Inferior parietal cortex (tissue), 1 donor: Measurements from ENCODE around the gene SHISA4.
"Not testable (repeated sequence)": the region's sequence is repeated elsewhere in the genome, so short reads cannot be mapped to it uniquely, and the experiment has no call there.

Experiments
- DNase-seq: peaks from one replicate; pipeline ENCODE4 v3.0.0-alpha.2; 2016; ENCODE audit errors: extremely low spot score

Gene SHISA4

DNA sequence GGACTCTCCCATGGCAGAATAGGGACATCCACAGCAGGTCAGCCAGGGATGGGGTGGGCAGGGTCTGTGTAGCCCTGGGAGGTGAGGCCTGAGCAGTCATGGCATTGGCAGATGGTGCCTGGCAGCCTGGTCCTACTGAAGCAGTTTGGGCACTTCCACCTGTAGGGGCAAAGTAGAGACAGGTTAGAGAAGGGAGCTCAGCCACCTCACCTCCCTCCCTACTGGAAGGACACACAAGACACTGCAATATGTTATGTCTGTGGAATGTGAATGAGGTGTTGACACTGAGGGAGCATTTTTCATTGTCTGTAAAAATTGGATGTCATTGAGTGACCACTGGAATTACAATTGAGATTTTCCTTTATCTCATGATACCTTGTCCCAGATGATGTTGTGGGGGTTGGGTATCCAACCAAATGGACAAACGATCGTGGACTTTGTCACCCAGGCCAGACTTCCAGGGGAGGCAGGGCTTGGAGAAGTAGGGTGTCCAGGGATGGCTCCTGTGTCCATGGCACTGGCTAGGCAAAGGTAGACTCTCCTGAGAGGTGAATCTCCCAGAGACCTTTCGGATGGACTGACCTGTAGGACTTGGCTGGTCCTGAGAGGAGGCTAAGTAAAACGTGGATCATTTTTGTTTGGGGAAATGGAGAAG is 9.7 kb downstream of the SHISA4 start:
- DNase-seq = no peak

GRCh38 chr1:201898992-201899391 is 10.3 kb downstream of the SHISA4 start:
- DNase-seq = no peak

- DNase-seq = no peak
Observed at GRCh38 chr1:201899683-201900429, 11.2 kb downstream of the SHISA4 start.

DNA sequence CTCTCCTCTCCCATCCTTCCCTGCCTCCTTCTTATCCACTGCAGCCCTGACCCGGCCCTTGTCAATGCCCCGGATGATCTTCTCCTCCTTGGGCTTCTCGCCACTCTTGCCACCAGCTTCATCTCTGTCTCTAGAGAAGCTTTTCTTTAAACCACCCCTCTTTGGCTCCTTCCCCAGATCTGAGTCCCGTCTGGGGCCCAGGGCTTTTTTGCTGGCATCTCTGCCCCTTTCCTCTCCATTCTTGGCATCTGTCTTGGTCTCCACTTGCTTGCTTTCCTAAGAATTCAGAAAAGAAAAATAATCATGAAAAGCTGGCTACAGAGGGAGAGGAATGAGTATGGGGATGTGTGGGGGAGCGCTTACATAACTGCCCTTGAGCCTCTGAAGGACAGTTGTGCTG is 11.8 kb downstream of the SHISA4 start:
- no peak for DNase-seq

DNA sequence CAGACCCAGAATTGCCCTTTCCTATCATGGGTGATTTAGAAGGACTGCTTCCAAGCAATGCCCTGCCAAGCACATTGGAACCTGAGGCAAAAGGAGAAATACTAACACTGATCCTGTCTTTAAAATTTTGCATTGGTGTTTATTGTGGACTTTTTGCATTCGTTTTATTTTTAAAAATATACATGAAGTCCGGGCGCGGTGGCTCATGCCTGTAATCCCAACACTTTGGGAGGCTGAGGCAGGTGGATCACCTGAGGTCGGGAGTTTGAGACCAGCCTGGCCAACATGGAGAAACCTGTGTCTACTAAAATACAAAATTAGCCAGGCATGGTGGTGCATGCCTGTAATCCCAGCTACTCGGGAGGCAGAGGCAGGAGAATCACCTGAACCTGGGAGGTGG is 12.3 kb downstream of the SHISA4 start:
- not testable (repeated sequence) for DNase-seq

DNA sequence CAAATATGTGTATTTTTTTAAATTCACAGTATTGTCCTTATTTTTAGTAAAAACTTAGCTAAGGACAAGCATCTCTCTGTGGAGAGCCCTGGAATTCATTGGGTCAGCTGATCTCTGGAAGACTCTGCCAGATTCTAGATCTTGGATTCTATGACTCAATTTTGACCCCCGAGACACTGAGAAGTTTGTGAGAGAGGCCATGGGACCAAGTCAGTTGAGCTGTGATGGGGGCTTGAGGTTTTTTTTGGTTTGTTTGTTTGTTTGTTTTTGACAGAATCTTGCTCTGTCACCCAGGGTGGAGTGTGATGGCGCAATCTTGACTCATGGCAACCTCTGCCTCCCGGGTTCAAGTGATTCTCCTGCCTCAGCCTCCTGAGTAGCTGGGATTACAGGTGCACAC is 13.5 kb downstream of the SHISA4 start:
- no peak for DNase-seq

DNA sequence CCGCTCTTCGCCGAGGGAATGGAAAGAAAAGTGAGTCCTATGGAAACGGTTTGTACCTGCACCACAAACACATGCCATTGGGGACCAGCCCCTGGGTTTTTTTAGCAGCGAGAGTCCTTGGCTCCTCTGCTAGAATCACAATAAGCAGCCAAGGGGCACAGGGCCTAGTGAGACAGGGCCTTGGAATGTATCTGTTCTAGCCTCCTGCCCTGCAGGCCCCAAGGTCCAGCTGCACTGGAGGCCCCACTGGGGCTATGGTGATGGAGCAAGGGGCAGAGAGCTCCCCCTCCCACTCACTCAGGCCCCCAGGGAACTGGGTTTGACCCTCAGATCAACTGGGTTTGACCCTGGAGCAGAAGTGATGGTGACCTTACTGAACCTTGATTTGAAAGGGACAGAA is 14.4 kb downstream of the SHISA4 start:
- DNase-seq = no peak

DNA sequence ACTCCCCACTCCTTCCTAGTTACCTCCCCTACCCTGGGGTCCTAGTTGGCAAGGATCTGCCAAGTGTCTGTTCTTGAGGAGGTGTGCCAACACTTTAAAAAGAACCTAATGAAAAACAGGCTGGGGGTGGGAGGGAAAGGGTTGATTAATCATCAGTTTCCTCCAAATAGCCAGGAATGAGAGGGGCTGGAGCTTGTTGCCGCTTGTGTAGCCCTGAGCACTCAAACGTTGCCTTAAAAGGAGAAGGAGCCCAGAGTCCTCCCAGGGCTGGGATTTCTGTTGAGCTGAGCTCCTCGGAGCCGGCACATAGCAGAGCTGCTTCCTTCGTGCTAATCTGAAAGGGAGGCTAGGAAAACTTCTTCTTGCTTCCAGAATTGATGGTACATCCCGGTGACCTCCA is 15.9 kb downstream of the SHISA4 start:
- DNase-seq = no peak

DNA sequence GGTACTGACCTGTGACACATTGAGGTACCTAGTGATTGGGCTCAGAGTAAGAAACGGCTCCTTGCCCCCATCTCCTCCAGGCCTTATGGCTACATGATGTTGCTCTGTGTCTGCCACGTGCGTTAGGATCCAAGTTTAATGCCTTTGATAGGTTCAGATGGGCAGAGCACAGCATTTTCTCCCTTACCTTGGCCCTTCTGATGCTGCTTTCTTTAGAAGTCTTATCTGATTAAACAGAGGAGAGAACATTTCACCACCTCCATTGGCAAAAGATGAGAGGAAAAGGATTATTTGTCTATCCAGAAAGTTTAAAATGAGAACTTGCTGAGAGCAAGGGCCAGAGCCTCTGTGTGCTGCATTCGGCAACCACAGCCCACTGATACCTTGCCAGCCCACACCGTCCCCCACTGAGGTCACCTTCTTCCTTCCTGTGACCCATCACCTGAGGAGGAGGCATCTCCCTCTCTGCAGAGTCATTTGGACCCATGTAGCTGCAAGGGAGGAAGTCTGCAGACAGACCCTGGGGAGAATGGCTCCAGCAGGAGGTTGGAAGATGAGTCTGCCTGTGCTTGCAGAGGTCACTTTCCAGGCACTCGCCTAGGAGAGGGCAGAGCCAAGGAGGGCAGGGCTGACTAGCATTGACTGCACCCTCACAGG is 16.7 kb downstream of the SHISA4 start:
- DNase-seq = no peak

GRCh38 chr1:201906336-201906735 is 17.6 kb downstream of the SHISA4 start:
- DNase-seq = no peak

- no peak for DNase-seq
Observed at GRCh38 chr1:201907621-201908020, 18.9 kb downstream of the SHISA4 start.

DNA sequence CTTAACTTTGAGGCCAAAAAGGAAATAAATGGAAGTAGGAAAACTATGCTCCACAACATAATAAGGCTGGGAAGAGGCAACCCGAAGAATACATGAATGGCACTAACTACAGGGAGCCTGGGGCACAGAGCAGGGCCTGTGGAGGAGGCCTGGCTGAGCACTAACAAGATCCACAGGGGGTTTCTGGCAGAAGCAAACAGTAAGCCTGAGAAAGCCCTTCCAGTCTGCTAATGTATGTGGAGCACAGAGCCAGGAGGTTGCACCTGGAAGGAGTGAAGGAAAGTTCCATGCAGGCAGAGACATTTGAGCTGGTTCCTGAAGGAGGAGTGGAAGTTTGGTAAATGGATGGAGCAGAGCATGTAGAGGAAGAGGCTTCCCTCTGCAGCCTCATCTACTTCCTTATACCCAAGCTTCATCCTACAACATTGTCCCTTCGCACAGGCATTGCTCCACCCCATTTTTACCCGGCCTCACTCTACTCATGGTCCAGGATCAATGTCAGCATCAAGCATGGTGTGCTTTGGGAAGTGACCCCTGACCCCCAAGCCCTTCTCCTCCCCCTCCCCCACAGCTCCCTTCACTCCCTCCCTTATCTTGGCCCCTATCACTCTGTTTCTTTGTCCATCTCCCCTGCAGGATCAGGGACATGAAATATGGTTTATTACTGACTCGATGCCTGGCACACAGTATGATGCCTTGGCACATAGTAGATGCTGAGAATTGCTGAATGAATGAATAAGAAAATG is 23.3 kb downstream of the SHISA4 start:
- no peak for DNase-seq

- DNase-seq = no peak
Observed at GRCh38 chr1:201912832-201913231, 24.1 kb downstream of the SHISA4 start.

DNA sequence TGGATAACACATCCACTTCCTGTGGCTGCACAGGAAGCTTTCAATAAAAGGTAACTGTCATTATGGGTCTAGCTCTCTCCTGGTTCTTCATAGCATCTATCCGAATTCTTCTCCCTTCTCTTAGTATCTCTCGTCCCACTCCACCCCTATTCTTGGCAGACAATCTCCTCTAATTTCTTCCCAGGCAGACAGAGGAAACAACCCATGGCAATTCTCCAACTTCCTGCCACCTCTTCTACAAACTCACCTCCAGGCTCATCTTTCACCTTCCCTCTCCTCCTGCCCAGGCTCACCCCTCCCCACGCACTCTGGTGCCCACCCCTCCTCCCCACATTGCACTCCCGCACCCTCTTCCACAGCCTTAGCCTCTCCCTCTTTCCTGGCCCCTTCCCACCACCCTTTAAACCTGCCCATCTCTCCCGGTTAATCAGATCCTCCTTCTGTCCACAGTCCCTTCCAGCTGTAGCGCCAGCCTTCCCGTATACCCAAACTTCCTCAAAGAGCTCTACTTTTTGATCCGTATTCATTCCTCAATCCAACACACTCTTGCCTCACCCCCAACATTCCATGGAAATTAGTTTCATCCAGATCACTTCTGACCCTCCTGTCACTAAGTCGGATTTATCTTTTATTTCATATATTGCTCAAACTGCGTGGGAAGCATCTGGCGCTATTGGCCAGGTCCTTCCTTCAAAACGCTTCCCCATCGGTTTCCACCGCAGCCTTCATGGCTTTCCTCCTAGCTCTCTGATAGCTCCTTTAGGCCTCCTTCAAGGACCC is 25.9 kb downstream of the SHISA4 start:
- no peak for DNase-seq

- no peak for DNase-seq
Observed at GRCh38 chr1:201916649-201917249, 28.1 kb downstream of the SHISA4 start.

- DNase-seq = no peak
Observed at GRCh38 chr1:201917362-201918033, 28.8 kb downstream of the SHISA4 start.

GRCh38 chr1:201918343-201918742 is 29.6 kb downstream of the SHISA4 start:
- DNase-seq = no peak

DNA sequence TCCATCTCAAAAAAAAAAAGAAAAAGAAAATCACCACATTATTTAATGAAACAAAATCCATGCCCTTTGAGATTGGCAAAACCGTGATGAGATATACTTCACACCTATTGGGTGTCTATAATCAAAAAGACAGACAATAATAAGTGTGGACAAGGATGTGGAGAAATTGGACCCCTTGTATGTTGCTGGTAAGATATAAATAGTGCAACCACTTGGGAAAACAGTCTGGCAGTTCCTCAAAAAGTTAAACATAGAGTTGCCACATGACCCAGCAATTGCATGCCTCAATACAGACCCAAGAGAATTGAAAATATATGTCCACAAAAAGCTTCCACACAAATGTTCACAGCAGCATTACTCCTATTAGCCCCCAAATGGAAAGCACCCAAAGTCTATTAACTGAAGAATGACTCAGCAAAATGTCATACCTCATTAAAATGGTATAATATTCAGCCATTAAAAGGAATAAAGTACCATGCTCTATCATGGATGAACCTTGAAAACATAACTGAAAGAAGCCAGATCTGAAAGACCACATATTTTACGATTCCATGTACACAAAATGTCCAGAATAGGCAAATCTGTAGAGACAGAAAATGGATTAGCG is 33.4 kb downstream of the SHISA4 start:
- DNase-seq = no peak

- no peak for DNase-seq
Observed at GRCh38 chr1:201925301-201925567, 36.5 kb downstream of the SHISA4 start.

- no peak for DNase-seq
Observed at GRCh38 chr1:201925981-201926645, 37.4 kb downstream of the SHISA4 start.
